B cell (primary cell): Measurements from ENCODE around the gene ISCA1. TPM values are rescaled to one million over a fixed set of nuclear protein-coding genes. Genes with fewer than 3 reads are reported as not detected.

Experiments
- ATAC-seq: fragments of 200-7000 bp; cut with Tn5 transposase; one replicate; pipeline ENCODE4 v1.10.0; 2021; ENCODE audit warnings: low read depth, mild to moderate bottlenecking, moderate number of reproducible peaks, moderate library complexity
- CTCF ChIA-PET: fragments of 350-600 bp; sonication (Branson Sonifier 250); formaldehyde crosslinking; loops from one replicate; lab custom pipeline; 2021; ENCODE audit warnings: antibody characterized with exemption, inconsistent platforms; lab: Charles Lee
- POLR2A ChIA-PET: fragments of 350-600 bp; sonication (Branson Sonifier 250); formaldehyde crosslinking; loops from one replicate; lab custom pipeline; 2021; ENCODE audit warnings: antibody characterized with exemption; lab: Charles Lee
- DNase-seq: peaks from one replicate; pipeline ENCODE4 v3.0.0; 2013
- H2AFZ ChIP-seq: 2 replicates; pipeline ENCODE4 v1.6.1; 2012; ENCODE audit warnings: mild to moderate bottlenecking, low read depth, low read length; ENCODE audit not compliant: insufficient read depth, poor library complexity, severe bottlenecking
- H3K27ac ChIP-seq, 2 donors: 1 replicate in 1 of 2; 2 replicates in 1 of 2; pipeline ENCODE4 v1.5.1; 2012 to 2013; ENCODE audit warnings: low read length in 2 of 2, mild to moderate bottlenecking in 2 of 2, moderate library complexity in 1 of 2
- H3K27me3 ChIP-seq, 4 experiments: fragments of 200-600 bp in 1 of 4; sonication (generic) in 1 of 4; replicated peaks in 1 of 4; 1 replicate in 2 of 4; 2 replicates in 2 of 4; pipeline versions ENCODE4 v1.6.1 to v1.7.0; 2013 to 2016; ENCODE audit warnings: low read length in 3 of 4, mild to moderate bottlenecking in 2 of 4, mixed read lengths in 1 of 4, moderate library complexity in 1 of 4; ENCODE audit not compliant: insufficient read depth in 4 of 4, control insufficient read depth in 3 of 4; ENCODE audit errors: control extremely low read depth in 1 of 4
- H3K36me3 ChIP-seq, 2 experiments: replicated peaks in 1 of 2; 1 replicate in 1 of 2; 2 replicates in 1 of 2; pipeline versions ENCODE4 v1.6.1 to v1.7.1; 2013; ENCODE audit warnings: low read length in 1 of 2; ENCODE audit not compliant: insufficient read depth in 2 of 2, control insufficient read depth in 1 of 2; ENCODE audit errors: control extremely low read depth in 1 of 2, extremely low read depth in 1 of 2
- H3K4me1 ChIP-seq, 2 donors: fragments of 200-600 bp in 1 of 2; sonication (generic) in 1 of 2; 1 replicate in 1 of 2; 2 replicates in 1 of 2; pipeline versions ENCODE4 v1.5.1 to v1.6.1; 2013 to 2017; ENCODE audit warnings: low read length in 2 of 2; ENCODE audit not compliant: control insufficient read depth in 2 of 2, insufficient read depth in 2 of 2
- H3K4me2 ChIP-seq: replicated peaks from 2 replicates; pipeline ENCODE3; 2012; ENCODE audit warnings: mild to moderate bottlenecking, low read depth, low read length; ENCODE audit not compliant: poor library complexity, severe bottlenecking
- H3K4me3 ChIP-seq, 5 experiments: fragments of 200-600 bp in 1 of 5; sonication (generic) in 1 of 5; 1 replicate in 3 of 5; 2 replicates in 2 of 5; pipeline versions ENCODE4 v1.5.1 to v1.7.0; 2011 to 2016; ENCODE audit warnings: low read length in 4 of 5, mild to moderate bottlenecking in 4 of 5, low read depth in 2 of 5, control low read depth in 1 of 5, moderate library complexity in 1 of 5; ENCODE audit not compliant: insufficient read depth in 1 of 5; ENCODE audit errors: control extremely low read depth in 1 of 5, extremely low read depth in 1 of 5
- H3K79me2 ChIP-seq: fragments of 200-600 bp; sonication (generic); one replicate; pipeline ENCODE4 v1.6.0; 2016; ENCODE audit warnings: low read length; ENCODE audit not compliant: control insufficient read depth, insufficient read depth
- H3K9ac ChIP-seq: fragments of 200-600 bp; sonication (generic); 2 replicates; pipeline ENCODE4 v1.6.1; 2017; ENCODE audit warnings: mild to moderate bottlenecking, low read length, moderate library complexity
- H3K9me3 ChIP-seq, 3 donors: one replicate each; pipeline versions ENCODE4 v1.6.1 to v1.7.1; 2013; ENCODE audit warnings: low read length in 2 of 3; ENCODE audit not compliant: control insufficient read depth in 2 of 3, insufficient read depth in 1 of 3; ENCODE audit errors: control extremely low read depth in 1 of 3
- H4K20me1 ChIP-seq: 2 replicates; pipeline ENCODE4 v1.6.0; 2012; ENCODE audit warnings: mild to moderate bottlenecking, low read length; ENCODE audit not compliant: insufficient read depth, control insufficient read depth, poor library complexity, severe bottlenecking
- H3K27ac Mint-ChIP-seq: one replicate; pipeline ENCODE4 v1.8.0; 2021; ENCODE audit warnings: mixed read lengths
- H3K27me3 Mint-ChIP-seq: one replicate; pipeline ENCODE4 v1.8.0; 2021; ENCODE audit warnings: mixed read lengths
- H3K4me1 Mint-ChIP-seq: one replicate; pipeline ENCODE4 v1.8.0; 2021; ENCODE audit warnings: mixed read lengths
- H3K4me3 Mint-ChIP-seq: one replicate; pipeline ENCODE4 v1.8.0; 2021; ENCODE audit warnings: mixed read lengths
- H3K9me3 Mint-ChIP-seq: one replicate; pipeline ENCODE4 v1.8.0; 2022; ENCODE audit warnings: mixed read lengths; ENCODE audit not compliant: insufficient read depth
- EZH2 ChIP-seq: IDR thresholded peaks from 2 replicates; pipeline ENCODE4 v1.6.1; 2012; ENCODE audit warnings: borderline replicate concordance, low read depth, mild to moderate bottlenecking, moderate library complexity, low read length; ENCODE audit not compliant: insufficient read depth, poor library complexity, severe bottlenecking
- WGBS: methylation state at CpG from one replicate; pipeline ENCODE4 v1.1.5; 2013; ENCODE audit warnings: missing lambda C conversion rate; ENCODE audit not compliant: insufficient coverage; 5-methylcytosine and 5-hydroxymethylcytosine counted together
- intact Hi-C: fragments of 100-400 bp; cut with micrococcal nuclease; formaldehyde crosslinking; loops from one replicate; pipeline ENCODE4 v1.10.0; 2022
- polyA plus RNA-seq: library from polyadenylated mRNA; depleted of rRNA; stranded (reverse); fragments of >200 nt; gene quantifications from 2 replicates; pipeline ENCODE4 v1.2.3, GENCODE V29; 2012
- small RNA-seq: library from RNA; depleted of rRNA; stranded (forward); fragments of <200 nt; gene quantifications from one replicate; pipeline ENCODE3, GENCODE V24; 2012; ENCODE audit warnings: low replicate concordance, low read depth; ENCODE audit not compliant: insufficient read length
- total RNA-seq, 2 donors: library from RNA; stranded (reverse); fragments of 120-200 nt in 1 of 2; gene quantifications; 1 replicate in 1 of 2; 2 replicates in 1 of 2; pipeline versions ENCODE4 v1.2.3 to v1.2.4, GENCODE V29; 2013 to 2022
- TF ChIP-seq, protein P1 (sequence below): fragments of 200-600 bp; IDR thresholded peaks from one replicate; pipeline ENCODE4 v1.8.0; 2022; ENCODE audit warnings: antibody characterized with exemption, mild to moderate bottlenecking

The ISCA1 gene
- total and polyA plus RNA-seq, 2 donors (not counting 1 experiment from before 2014, with no cell fraction given) = 17.8 to 32.7 TPM

DNA sequence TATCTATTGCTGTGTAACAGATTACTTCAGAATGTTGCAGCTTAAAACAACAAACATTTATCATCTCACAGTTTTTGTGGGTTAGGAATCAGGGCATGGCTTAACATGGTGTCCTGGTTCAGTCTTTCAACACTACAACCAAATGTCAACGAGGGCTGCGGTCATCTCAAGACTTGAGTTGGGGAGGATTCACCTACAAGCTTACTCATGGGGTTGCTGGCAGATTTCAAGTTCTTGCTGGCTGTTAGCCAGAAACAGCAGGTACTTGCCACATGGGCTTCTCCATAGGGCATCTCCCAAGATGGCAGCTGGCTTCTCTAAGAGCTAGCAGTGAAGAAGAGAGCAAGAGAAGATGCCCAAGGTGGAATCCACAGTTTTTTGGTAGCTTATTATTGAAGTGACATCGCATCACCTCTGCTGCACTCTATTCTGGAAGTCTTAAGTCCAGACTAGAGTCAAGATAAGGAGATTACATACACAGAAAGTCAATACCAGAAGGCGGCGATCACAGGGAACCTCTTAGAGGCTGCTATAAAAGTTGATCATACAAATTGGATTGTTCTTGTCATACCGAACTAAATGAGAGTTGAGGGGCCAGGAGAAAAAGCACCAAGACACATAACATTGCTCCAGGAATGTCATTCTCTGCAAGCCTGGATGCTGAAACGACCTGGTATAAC lies 65.1 kb downstream of the ISCA1 start:
- no peak for DNase-seq
- Mint-ChIP-seq H3K27me3 (peaks cover 12% of the 10 kb centered on the region), H3K4me3 (no peak overlapping the region), H3K9me3 (no peaks in the 10 kb centered on the region), H3K27ac (no peak overlapping the region), H3K4me1 (no peaks in the 10 kb centered on the region)
- 79% methylated on average over 3 of the region's 7 CpGs for WGBS
- TF ChIP-seq, protein P1, sequence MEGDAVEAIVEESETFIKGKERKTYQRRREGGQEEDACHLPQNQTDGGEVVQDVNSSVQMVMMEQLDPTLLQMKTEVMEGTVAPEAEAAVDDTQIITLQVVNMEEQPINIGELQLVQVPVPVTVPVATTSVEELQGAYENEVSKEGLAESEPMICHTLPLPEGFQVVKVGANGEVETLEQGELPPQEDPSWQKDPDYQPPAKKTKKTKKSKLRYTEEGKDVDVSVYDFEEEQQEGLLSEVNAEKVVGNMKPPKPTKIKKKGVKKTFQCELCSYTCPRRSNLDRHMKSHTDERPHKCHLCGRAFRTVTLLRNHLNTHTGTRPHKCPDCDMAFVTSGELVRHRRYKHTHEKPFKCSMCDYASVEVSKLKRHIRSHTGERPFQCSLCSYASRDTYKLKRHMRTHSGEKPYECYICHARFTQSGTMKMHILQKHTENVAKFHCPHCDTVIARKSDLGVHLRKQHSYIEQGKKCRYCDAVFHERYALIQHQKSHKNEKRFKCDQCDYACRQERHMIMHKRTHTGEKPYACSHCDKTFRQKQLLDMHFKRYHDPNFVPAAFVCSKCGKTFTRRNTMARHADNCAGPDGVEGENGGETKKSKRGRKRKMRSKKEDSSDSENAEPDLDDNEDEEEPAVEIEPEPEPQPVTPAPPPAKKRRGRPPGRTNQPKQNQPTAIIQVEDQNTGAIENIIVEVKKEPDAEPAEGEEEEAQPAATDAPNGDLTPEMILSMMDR = no peak
- no peak for TF ChIP-seq EZH2
- Histone ChIP-seq H3K9ac (no peak overlapping the region), H3K4me2 (no peak overlapping the region), H4K20me1 (no peaks in the 10 kb centered on the region), H3K27me3 (no peaks in the 10 kb centered on the region), H3K4me1 (no peaks in the 10 kb centered on the region), H3K4me3 (no peak overlapping the region), H3K36me3 (no peaks in the 10 kb centered on the region), H3K9me3 (no peaks in the 10 kb centered on the region), H2AFZ (no peak overlapping the region), H3K27ac (no peak overlapping the region), H3K79me2 (no peaks in the 10 kb centered on the region)
- CTCF ChIA-PET = interaction anchor here (1.8 kb wide), 1 partner anchor 13 kb away, joined by 3 read pairs; no protein-coding TSS in a partner anchor
- no peak for ATAC-seq
- POLR2A ChIA-PET = no interaction called here
- intact Hi-C loops = no loop called here

Small RNAs within 50 kb of the gene (small RNA-seq; reads per million reads assigned to genes)
- gene AL137849.1 (not detected), gene RN7SKP264 (not detected)

Other genes starting within 250 kb of the ISCA1 start
- 0.46 and 0.54 TPM in 2 replicates for gene GOLM1, start 183.0 kb downstream of the ISCA1 start, total RNA-seq
- gene GOLM1, start 183.0 kb downstream of the ISCA1 start, polyA plus RNA-seq = 0.06 TPM in 1 of 2 replicates, not detected in the other
- gene C9orf153, start 22.9 kb downstream of the ISCA1 start, total RNA-seq = 0.67 and 0.70 TPM in 2 replicates
- not detected in 2 replicates for gene C9orf153, start 22.9 kb downstream of the ISCA1 start, polyA plus RNA-seq
- 70.7 and 75.4 TPM in 2 replicates for gene TUT7, start 71.9 kb upstream of the ISCA1 start, total RNA-seq
- gene TUT7, start 71.9 kb upstream of the ISCA1 start, polyA plus RNA-seq = 18.3 and 26.0 TPM in 2 replicates